Neural cell (in vitro differentiated cells): ENCODE measurements around the gene TMEM272. TPM values are rescaled to one million over a fixed set of nuclear protein-coding genes. Genes with fewer than 3 reads are reported as not detected.

Source experiments
- H2AFZ ChIP-seq: fragments of 200-600, 300-800 bp; sonication (generic), shearing (Covaris generic); 2 replicates; pipeline ENCODE4 v1.6.0; 2014; ENCODE audit warnings: low read depth, mild to moderate bottlenecking, antibody characterized with exemption, low read length, moderate library complexity
- H3F3A ChIP-seq: fragments of 200-600 bp; shearing (Covaris generic); 2 replicates; pipeline ENCODE4 v1.6.1; 2016; ENCODE audit warnings: mild to moderate bottlenecking, moderate library complexity, mixed read lengths, antibody characterized with exemption, low read length; ENCODE audit not compliant: insufficient read depth, poor library complexity, severe bottlenecking
- H3K27ac ChIP-seq: fragments of 200-600, 300-800 bp; sonication (generic), shearing (Covaris generic); 2 replicates; pipeline ENCODE4 v1.5.1; 2014; ENCODE audit warnings: mild to moderate bottlenecking, low read length, moderate library complexity
- H3K27me3 ChIP-seq: fragments of 300-800, 200-600 bp; sonication (generic), shearing (Covaris generic); 2 replicates; pipeline ENCODE4 v1.6.0; 2014; ENCODE audit warnings: mild to moderate bottlenecking, low read depth, low read length, moderate library complexity; ENCODE audit not compliant: insufficient read depth
- H3K36me3 ChIP-seq: fragments of 300-800, 200-600 bp; sonication (generic), shearing (Covaris generic); 2 replicates; pipeline ENCODE4 v1.5.1; 2014; ENCODE audit warnings: mild to moderate bottlenecking, antibody characterized with exemption, low read length, moderate library complexity; ENCODE audit not compliant: insufficient read depth
- H3K4me2 ChIP-seq: fragments of 300-800, 200-600 bp; sonication (generic), shearing (Covaris generic); 2 replicates; pipeline ENCODE4 v1.6.0; 2014; ENCODE audit warnings: mild to moderate bottlenecking, low read length
- H3K4me3 ChIP-seq: fragments of 300-800, 200-600 bp; sonication (generic), shearing (Covaris generic); 2 replicates; pipeline ENCODE4 v1.5.1; 2014; ENCODE audit warnings: mild to moderate bottlenecking, low read length, moderate library complexity
- H3K79me2 ChIP-seq: fragments of 200-600 bp; shearing (Covaris generic); replicated peaks from 2 replicates; pipeline ENCODE4 v1.6.0; 2014; ENCODE audit warnings: mild to moderate bottlenecking, low read length, moderate library complexity; ENCODE audit not compliant: insufficient read depth
- H3K9ac ChIP-seq: fragments of 300-800, 200-600 bp; sonication (generic), shearing (Covaris generic); 2 replicates; pipeline ENCODE4 v1.6.1; 2016; ENCODE audit warnings: mild to moderate bottlenecking, low read length, mixed read lengths
- H3K9me2 ChIP-seq: fragments of 200-600 bp; shearing (Covaris generic); 2 replicates; pipeline ENCODE4 v1.6.1; 2016; ENCODE audit warnings: mild to moderate bottlenecking, low read length, mixed read lengths; ENCODE audit not compliant: insufficient read depth
- H3K9me3 ChIP-seq: fragments of 200-600, 300-800 bp; sonication (generic), shearing (Covaris generic); 2 replicates; pipeline ENCODE4 v1.6.1; 2016; ENCODE audit warnings: mild to moderate bottlenecking, mixed run types, low read length, moderate library complexity, mixed read lengths
- H4K20me1 ChIP-seq: fragments of 200-600 bp; shearing (Covaris generic); 2 replicates; pipeline ENCODE4 v1.6.1; 2016; ENCODE audit warnings: mild to moderate bottlenecking, mixed run types; ENCODE audit not compliant: insufficient read depth
- CTCF ChIP-seq: fragments of 450-650 bp; IDR thresholded peaks from 2 replicates; pipeline ENCODE4 v1.5.1; 2014; ENCODE audit warnings: antibody characterized with exemption, mild to moderate bottlenecking, moderate library complexity; ENCODE audit not compliant: poor library complexity, severe bottlenecking
- EP300 ChIP-seq: fragments of 450-650 bp; conservative IDR thresholded peaks from 2 replicates; pipeline ENCODE4 v1.6.1; 2014; ENCODE audit warnings: antibody characterized with exemption, mild to moderate bottlenecking, moderate library complexity; ENCODE audit not compliant: poor library complexity, severe bottlenecking
- EZH2 ChIP-seq: fragments of 200-600, 300-800 bp; shearing (Covaris generic), sonication (generic); IDR thresholded peaks from 2 replicates; pipeline ENCODE4 v1.6.1; 2014; ENCODE audit warnings: antibody characterized with exemption, low read length, borderline replicate concordance, mild to moderate bottlenecking; ENCODE audit not compliant: insufficient read depth, poor library complexity, severe bottlenecking
- MXI1 ChIP-seq: fragments of 450-650 bp; conservative IDR thresholded peaks from 2 replicates; pipeline ENCODE4 v1.6.1; 2014; ENCODE audit warnings: antibody characterized with exemption, mild to moderate bottlenecking; ENCODE audit not compliant: poor library complexity, severe bottlenecking
- POLR2AphosphoS5 ChIP-seq: IDR thresholded peaks from 2 replicates; pipeline ENCODE4 v1.6.1; 2012
- RAD21 ChIP-seq: fragments of 450-650 bp; conservative IDR thresholded peaks from 2 replicates; pipeline ENCODE4 v1.6.1; 2014; ENCODE audit warnings: antibody characterized with exemption, mild to moderate bottlenecking, moderate library complexity
- SMC3 ChIP-seq: fragments of 450-650 bp; conservative IDR thresholded peaks from 2 replicates; pipeline ENCODE4 v1.6.1; 2014; ENCODE audit warnings: antibody characterized with exemption, mild to moderate bottlenecking, moderate library complexity; ENCODE audit not compliant: poor library complexity
- TAF1 ChIP-seq: IDR thresholded peaks from 2 replicates; pipeline ENCODE4 v1.6.1; 2012; ENCODE audit warnings: low read depth
- polyA plus RNA-seq: library from polyadenylated mRNA; depleted of rRNA; stranded (reverse); fragments of >200 nt; gene quantifications from 2 replicates; pipeline ENCODE4 v1.2.3, GENCODE V29; 2014
- TF ChIP-seq, protein P1 (sequence below): IDR thresholded peaks from 2 replicates; pipeline ENCODE4 v1.6.1; 2012; ENCODE audit warnings: borderline replicate concordance

The TMEM272 gene
- polyA plus RNA-seq, 1 donor from 2014 or later, result 0.77 TPM

GRCh38 chr13:51769455-51770127 is 75.4 kb downstream of the TMEM272 start:
- H3K27ac ChIP-seq, result no peak overlapping the region

GRCh38 chr13:51768976-51769375 is 76.0 kb downstream of the TMEM272 start:
- Histone ChIP-seq H3F3A (no peaks in the 10 kb centered on the region), H3K9me2 (no peaks in the 10 kb centered on the region), H3K9me3 (no peaks in the 10 kb centered on the region), H3K9ac (no peak overlapping the region), H3K79me2 (no peaks in the 10 kb centered on the region), H2AFZ (no peak overlapping the region), H3K27ac (no peak overlapping the region), H3K4me3 (no peak overlapping the region), H4K20me1 (no peaks in the 10 kb centered on the region), H3K36me3 (no peaks in the 10 kb centered on the region), H3K27me3 (no peaks in the 10 kb centered on the region), H3K4me2 (no peak overlapping the region)
- TF ChIP-seq EZH2, result no peak

More at GRCh38 chr13:51769455-51770127, 75.4 kb downstream of the TMEM272 start:
- Histone ChIP-seq H3K4me2 (no peak overlapping the region), H3K36me3 (no peaks in the 10 kb centered on the region), H3K9me2 (no peaks in the 10 kb centered on the region), H3K27me3 (no peaks in the 10 kb centered on the region), H3K9me3 (no peaks in the 10 kb centered on the region), H3K79me2 (no peaks in the 10 kb centered on the region), H3K4me3 (no peak overlapping the region), H3K9ac (no peak overlapping the region), H2AFZ (no peak overlapping the region), H3F3A (no peaks in the 10 kb centered on the region), H4K20me1 (no peaks in the 10 kb centered on the region)
- TF ChIP-seq SMC3 (no peak), TAF1 (no peak), POLR2AphosphoS5 (no peak), MXI1 (no peak), EP300 (no peak), CTCF (no peak)

DNA sequence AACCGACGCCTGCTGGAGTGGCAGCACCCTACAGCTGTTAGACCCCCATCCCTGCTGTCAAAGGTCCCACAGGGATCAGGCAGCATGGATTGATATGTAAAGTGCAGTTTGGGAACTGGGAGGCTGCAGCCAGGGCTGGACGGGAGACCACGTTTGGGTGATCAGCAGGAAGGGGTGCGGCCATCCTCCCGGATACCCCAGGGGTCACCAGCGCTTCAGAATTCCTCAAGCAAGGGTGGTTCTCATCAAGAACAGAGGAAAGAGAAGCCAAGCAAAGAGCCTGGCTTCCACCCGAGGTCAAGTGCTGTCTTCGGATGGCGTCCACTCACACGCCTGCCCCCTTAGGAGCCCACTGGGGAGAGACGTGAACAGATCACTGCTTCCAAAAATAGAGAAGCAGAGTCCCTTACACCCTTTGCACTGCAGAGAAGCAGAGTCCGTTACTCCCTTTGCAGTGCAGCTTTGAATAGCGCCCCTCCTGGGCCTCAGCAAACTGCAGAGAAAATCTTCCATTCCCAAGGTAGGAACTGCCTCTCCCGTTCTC is 76.5 kb downstream of the TMEM272 start:
- H3K27me3 ChIP-seq, result no peaks in the 10 kb centered on the region
- no peak overlapping the region for H3K4me3 ChIP-seq
- H2AFZ ChIP-seq, result no peak overlapping the region
- TF ChIP-seq POLR2AphosphoS5 (no peak), MXI1 (no peak), EP300 (no peak), CTCF (no peak), SMC3 (no peak), EZH2 (no peak), RAD21 (no peak), TAF1 (no peak)
- TF ChIP-seq, protein P1, sequence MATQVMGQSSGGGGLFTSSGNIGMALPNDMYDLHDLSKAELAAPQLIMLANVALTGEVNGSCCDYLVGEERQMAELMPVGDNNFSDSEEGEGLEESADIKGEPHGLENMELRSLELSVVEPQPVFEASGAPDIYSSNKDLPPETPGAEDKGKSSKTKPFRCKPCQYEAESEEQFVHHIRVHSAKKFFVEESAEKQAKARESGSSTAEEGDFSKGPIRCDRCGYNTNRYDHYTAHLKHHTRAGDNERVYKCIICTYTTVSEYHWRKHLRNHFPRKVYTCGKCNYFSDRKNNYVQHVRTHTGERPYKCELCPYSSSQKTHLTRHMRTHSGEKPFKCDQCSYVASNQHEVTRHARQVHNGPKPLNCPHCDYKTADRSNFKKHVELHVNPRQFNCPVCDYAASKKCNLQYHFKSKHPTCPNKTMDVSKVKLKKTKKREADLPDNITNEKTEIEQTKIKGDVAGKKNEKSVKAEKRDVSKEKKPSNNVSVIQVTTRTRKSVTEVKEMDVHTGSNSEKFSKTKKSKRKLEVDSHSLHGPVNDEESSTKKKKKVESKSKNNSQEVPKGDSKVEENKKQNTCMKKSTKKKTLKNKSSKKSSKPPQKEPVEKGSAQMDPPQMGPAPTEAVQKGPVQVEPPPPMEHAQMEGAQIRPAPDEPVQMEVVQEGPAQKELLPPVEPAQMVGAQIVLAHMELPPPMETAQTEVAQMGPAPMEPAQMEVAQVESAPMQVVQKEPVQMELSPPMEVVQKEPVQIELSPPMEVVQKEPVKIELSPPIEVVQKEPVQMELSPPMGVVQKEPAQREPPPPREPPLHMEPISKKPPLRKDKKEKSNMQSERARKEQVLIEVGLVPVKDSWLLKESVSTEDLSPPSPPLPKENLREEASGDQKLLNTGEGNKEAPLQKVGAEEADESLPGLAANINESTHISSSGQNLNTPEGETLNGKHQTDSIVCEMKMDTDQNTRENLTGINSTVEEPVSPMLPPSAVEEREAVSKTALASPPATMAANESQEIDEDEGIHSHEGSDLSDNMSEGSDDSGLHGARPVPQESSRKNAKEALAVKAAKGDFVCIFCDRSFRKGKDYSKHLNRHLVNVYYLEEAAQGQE, result no peak
- no peaks in the 10 kb centered on the region for H3F3A ChIP-seq
- H4K20me1 ChIP-seq, result no peaks in the 10 kb centered on the region
- H3K9me2 ChIP-seq, result no peaks in the 10 kb centered on the region
- H3K9ac ChIP-seq, result no peak overlapping the region
- no peak overlapping the region for H3K27ac ChIP-seq
- no peaks in the 10 kb centered on the region for H3K9me3 ChIP-seq
- H3K4me2 ChIP-seq, result no peak overlapping the region
- no peaks in the 10 kb centered on the region for H3K79me2 ChIP-seq
- no peaks in the 10 kb centered on the region for H3K36me3 ChIP-seq
